ENCODE measurements around the gene KIAA0513. TPM values are rescaled to one million over a fixed set of nuclear protein-coding genes. Genes with fewer than 3 reads are reported as not detected.
A peak's percentile ranks its signal among the peaks of the same experiment; 100 is the strongest.

Gene KIAA0513
- total RNA-seq, 1 donor from 2014 or later = 10.3 TPM

- H3K27me3 Mint-ChIP-seq (ENCODE audit: low read depth) = no peaks in the 10 kb centered on the region
- no peak for DNase-seq (ENCODE audit: low read depth, low spot score)
- H3K27ac Mint-ChIP-seq (ENCODE audit: unreplicated experiment) = peak overlapping the region; percentile 68
- H3K9me3 Mint-ChIP-seq = no peaks in the 10 kb centered on the region
- peaks cover 23% of the 10 kb centered on the region for H3K4me1 Mint-ChIP-seq
- no peaks in the 10 kb centered on the region for H3K36me3 Mint-ChIP-seq (ENCODE audit: low read depth)
- no peak for TF ChIP-seq CTCF (conservative IDR thresholded peaks at IDR 0.05)
- no peak overlapping the region for H3K4me3 Mint-ChIP-seq
Measured at GRCh38 chr16:85055493-85056210, 28.1 kb downstream of the KIAA0513 start.

- DNase-seq (ENCODE audit: low read depth, low spot score) = no peak
- H3K27ac Mint-ChIP-seq (ENCODE audit: unreplicated experiment) = no peak overlapping the region
- no peak overlapping the region for H3K4me3 Mint-ChIP-seq
- no peak for TF ChIP-seq CTCF (conservative IDR thresholded peaks at IDR 0.05)
- H3K4me1 Mint-ChIP-seq = peaks cover 23% of the 10 kb centered on the region
- H3K9me3 Mint-ChIP-seq = no peaks in the 10 kb centered on the region
- no peaks in the 10 kb centered on the region for H3K36me3 Mint-ChIP-seq (ENCODE audit: low read depth)
- H3K27me3 Mint-ChIP-seq (ENCODE audit: low read depth) = no peaks in the 10 kb centered on the region
Measured at GRCh38 chr16:85056211-85056748, 28.7 kb downstream of the KIAA0513 start.

GRCh38 chr16:85057212-85057889 is 29.8 kb downstream of the KIAA0513 start:
- Mint-ChIP-seq H3K4me3 (no peak overlapping the region), H3K9me3 (no peaks in the 10 kb centered on the region), H3K4me1 (peaks cover 28% of the 10 kb centered on the region), H3K27me3 (ENCODE audit: low read depth) (no peaks in the 10 kb centered on the region), H3K36me3 (ENCODE audit: low read depth) (no peaks in the 10 kb centered on the region), H3K27ac (ENCODE audit: unreplicated experiment) (no peak overlapping the region)
- TF ChIP-seq CTCF (conservative IDR thresholded peaks at IDR 0.05) = peak; percentile 42
- DNase-seq (ENCODE audit: low read depth, low spot score) = no peak

- Mint-ChIP-seq H3K27me3 (ENCODE audit: low read depth) (no peaks in the 10 kb centered on the region), H3K4me1 (peaks cover 34% of the 10 kb centered on the region), H3K9me3 (no peaks in the 10 kb centered on the region), H3K27ac (ENCODE audit: unreplicated experiment) (no peak overlapping the region), H3K4me3 (no peak overlapping the region), H3K36me3 (ENCODE audit: low read depth) (no peaks in the 10 kb centered on the region)
- no peak for TF ChIP-seq CTCF (conservative IDR thresholded peaks at IDR 0.05)
- no peak for DNase-seq (ENCODE audit: low read depth, low spot score)
Measured at GRCh38 chr16:85057948-85058347, 30.4 kb downstream of the KIAA0513 start.

GRCh38 chr16:85058909-85059308 is 31.3 kb downstream of the KIAA0513 start:
- Mint-ChIP-seq H3K4me1 (peaks cover 42% of the 10 kb centered on the region), H3K9me3 (no peaks in the 10 kb centered on the region), H3K4me3 (no peak overlapping the region), H3K27ac (ENCODE audit: unreplicated experiment) (no peak overlapping the region), H3K27me3 (ENCODE audit: low read depth) (no peaks in the 10 kb centered on the region), H3K36me3 (ENCODE audit: low read depth) (no peaks in the 10 kb centered on the region)
- DNase-seq (ENCODE audit: low read depth, low spot score) = no peak
- no peak for TF ChIP-seq CTCF (conservative IDR thresholded peaks at IDR 0.05)

Data from neural crest cell (in vitro differentiated cells).